ENCODE results near the gene BCAS4.

DNA sequence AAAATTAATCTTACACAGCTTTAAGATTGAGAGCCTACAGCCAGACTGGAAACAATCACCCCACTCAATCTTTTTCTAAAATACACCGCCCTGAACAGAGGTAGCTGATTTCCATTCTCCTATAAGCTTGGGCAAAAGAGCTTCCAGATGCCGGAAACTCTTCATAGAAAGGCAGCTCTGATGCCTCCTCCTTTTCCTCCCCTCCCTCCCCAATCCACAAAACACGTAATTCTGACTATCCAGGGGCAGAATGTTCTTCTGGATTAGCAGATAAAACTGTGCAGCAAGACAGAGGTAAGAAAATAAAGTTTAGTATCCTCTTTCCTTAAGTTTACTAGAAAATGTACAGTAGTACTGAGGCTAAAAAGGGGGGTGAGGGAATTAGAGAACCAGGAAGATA is 120.6 kb downstream of the BCAS4 start:
- TF ChIP-seq, protein P1, sequence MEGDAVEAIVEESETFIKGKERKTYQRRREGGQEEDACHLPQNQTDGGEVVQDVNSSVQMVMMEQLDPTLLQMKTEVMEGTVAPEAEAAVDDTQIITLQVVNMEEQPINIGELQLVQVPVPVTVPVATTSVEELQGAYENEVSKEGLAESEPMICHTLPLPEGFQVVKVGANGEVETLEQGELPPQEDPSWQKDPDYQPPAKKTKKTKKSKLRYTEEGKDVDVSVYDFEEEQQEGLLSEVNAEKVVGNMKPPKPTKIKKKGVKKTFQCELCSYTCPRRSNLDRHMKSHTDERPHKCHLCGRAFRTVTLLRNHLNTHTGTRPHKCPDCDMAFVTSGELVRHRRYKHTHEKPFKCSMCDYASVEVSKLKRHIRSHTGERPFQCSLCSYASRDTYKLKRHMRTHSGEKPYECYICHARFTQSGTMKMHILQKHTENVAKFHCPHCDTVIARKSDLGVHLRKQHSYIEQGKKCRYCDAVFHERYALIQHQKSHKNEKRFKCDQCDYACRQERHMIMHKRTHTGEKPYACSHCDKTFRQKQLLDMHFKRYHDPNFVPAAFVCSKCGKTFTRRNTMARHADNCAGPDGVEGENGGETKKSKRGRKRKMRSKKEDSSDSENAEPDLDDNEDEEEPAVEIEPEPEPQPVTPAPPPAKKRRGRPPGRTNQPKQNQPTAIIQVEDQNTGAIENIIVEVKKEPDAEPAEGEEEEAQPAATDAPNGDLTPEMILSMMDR (IDR thresholded peaks at IDR 0.05) = no peak
- TF ChIP-seq POLR2A (IDR thresholded peaks at IDR 0.05) (no peak), POLR2AphosphoS5 (IDR thresholded peaks at IDR 0.05) (no peak), EP300 (IDR thresholded peaks at IDR 0.05) (no peak)
